HG02759 (cell line): ENCODE results near the gene ARMC8.
"Not testable (repeated sequence)": the region's sequence is repeated elsewhere in the genome, so short reads cannot be mapped to it uniquely, and the experiment has no call there.

Source experiments
- ATAC-seq: cut with Tn5 transposase; IDR thresholded peaks from one replicate; pipeline ENCODE4 v1.9.1; 2021; ENCODE audit warnings: mild to moderate bottlenecking, moderate library complexity; ENCODE audit not compliant: unreplicated experiment

The ARMC8 gene

GRCh38 chr3:138187296-138188012, at the start of gene ARMC8:
TSS of gene ARMC8 (plus strand) at chr3:138187301. CDS start at chr3:138187555, 254 bp downstream.
- ATAC-seq: peak; percentile 66

- no peak for ATAC-seq
These were observed 49.2 kb upstream of the ARMC8 start for GRCh38 chr3:138137861-138138260.

GRCh38 chr3:138139691-138140090, 47.4 kb upstream of the ARMC8 start:
- ATAC-seq: no peak

- ATAC-seq: no peak
These were observed 46.2 kb upstream of the ARMC8 start for GRCh38 chr3:138140940-138141339.

- not testable (repeated sequence) for ATAC-seq
These were observed 44.9 kb upstream of the ARMC8 start for GRCh38 chr3:138142181-138142580.

- no peak for ATAC-seq
These were observed 38.6 kb upstream of the ARMC8 start for GRCh38 chr3:138148503-138148902.

- ATAC-seq: no peak
These were observed 32.6 kb upstream of the ARMC8 start for GRCh38 chr3:138154534-138154933.

GRCh38 chr3:138157743-138158142, 29.4 kb upstream of the ARMC8 start:
- ATAC-seq: no peak

- no peak for ATAC-seq
These were observed 22.0 kb upstream of the ARMC8 start for GRCh38 chr3:138165061-138165460.

- ATAC-seq: no peak
These were observed 14.5 kb upstream of the ARMC8 start for GRCh38 chr3:138172625-138173024.

- no peak for ATAC-seq
These were observed 13.2 kb upstream of the ARMC8 start for GRCh38 chr3:138173769-138174420.

- ATAC-seq: peak; percentile 96
These were observed 12.5 kb upstream of the ARMC8 start, which contains the start of gene DBR1 for GRCh38 chr3:138174421-138175131. TSS of gene DBR1 (minus strand) at chr3:138174921. CDS start at chr3:138174795, 126 bp downstream.

GRCh38 chr3:138180375-138181029, 6.6 kb upstream of the ARMC8 start:
- ATAC-seq: peak; percentile 76

- ATAC-seq: no peak
These were observed 2.1 kb upstream of the ARMC8 start for GRCh38 chr3:138184994-138185393.

GRCh38 chr3:138186221-138186620, 880 bp upstream of the ARMC8 start:
- no peak for ATAC-seq

GRCh38 chr3:138186803-138187295, 252 bp upstream of the ARMC8 start:
- peak; percentile 96 for ATAC-seq

GRCh38 chr3:138188013-138188730, 1.1 kb downstream of the ARMC8 start:
- no peak for ATAC-seq

GRCh38 chr3:138195481-138195880, 8.4 kb downstream of the ARMC8 start:
- ATAC-seq: no peak

GRCh38 chr3:138196023-138196422, 8.9 kb downstream of the ARMC8 start:
- ATAC-seq: no peak

GRCh38 chr3:138197058-138197457, 10.0 kb downstream of the ARMC8 start:
- ATAC-seq: no peak
